Measurements from ENCODE around the gene NAALADL2.

- TF ChIP-seq CTCF (IDR thresholded peaks at IDR 0.05) (no peak), POLR2A (IDR thresholded peaks at IDR 0.05) (no peak)
Observed at GRCh38 chr3:175836617-175837016, 977.5 kb downstream of the NAALADL2 start.

Data from body of pancreas (tissue), 4 donors.